ENCODE results near the gene GDAP2.

DNA sequence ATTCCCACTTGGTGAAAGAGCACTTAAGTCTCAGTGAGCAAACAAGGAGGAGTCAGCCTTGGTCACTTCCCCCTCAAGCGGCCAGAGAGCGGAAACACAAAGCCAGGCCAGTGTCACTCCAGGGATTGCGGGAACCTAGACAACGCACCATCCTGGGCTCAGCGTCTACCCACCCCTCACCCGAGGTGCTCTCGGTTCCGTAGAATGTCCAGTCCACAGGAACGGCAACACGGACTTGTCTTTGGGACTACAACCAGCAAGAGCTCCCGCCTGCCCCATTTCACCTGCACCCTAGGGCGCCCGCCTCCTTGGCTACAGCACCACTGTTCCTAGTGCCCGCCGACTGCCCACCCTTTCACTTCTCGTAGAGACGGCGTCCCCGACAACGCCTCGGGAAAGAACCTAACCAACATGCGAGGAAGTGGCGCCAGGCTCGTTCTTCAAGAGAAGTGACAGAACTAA lies 509 bp downstream of the GDAP2 start:
- TF ChIP-seq, protein P1, sequence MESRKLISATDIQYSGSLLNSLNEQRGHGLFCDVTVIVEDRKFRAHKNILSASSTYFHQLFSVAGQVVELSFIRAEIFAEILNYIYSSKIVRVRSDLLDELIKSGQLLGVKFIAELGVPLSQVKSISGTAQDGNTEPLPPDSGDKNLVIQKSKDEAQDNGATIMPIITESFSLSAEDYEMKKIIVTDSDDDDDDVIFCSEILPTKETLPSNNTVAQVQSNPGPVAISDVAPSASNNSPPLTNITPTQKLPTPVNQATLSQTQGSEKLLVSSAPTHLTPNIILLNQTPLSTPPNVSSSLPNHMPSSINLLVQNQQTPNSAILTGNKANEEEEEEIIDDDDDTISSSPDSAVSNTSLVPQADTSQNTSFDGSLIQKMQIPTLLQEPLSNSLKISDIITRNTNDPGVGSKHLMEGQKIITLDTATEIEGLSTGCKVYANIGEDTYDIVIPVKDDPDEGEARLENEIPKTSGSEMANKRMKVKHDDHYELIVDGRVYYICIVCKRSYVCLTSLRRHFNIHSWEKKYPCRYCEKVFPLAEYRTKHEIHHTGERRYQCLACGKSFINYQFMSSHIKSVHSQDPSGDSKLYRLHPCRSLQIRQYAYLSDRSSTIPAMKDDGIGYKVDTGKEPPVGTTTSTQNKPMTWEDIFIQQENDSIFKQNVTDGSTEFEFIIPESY (IDR thresholded peaks at IDR 0.05) = no peak
- TF ChIP-seq TAF1 (conservative IDR thresholded peaks at IDR 0.05) (no peak), GABPA (IDR thresholded peaks at IDR 0.05 in 1 of 2, conservative IDR thresholded peaks at IDR 0.05 in 1 of 2) (no peak), YY1 (IDR thresholded peaks at IDR 0.05) (peak; percentile 5), RAD21 (IDR thresholded peaks at IDR 0.05) (peak in 1 of 2 donors; percentile 25), FOXA2 (IDR thresholded peaks at IDR 0.05) (peak; percentile 3), JUND (IDR thresholded peaks at IDR 0.05) (no peak), NR2F2 (IDR thresholded peaks at IDR 0.05) (no peak), EGR1 (IDR thresholded peaks at IDR 0.05; ENCODE audit: low read depth in 2 of 2) (peak in 1 of 2 donors; percentile 13)
- TF ChIP-seq, protein P2, sequence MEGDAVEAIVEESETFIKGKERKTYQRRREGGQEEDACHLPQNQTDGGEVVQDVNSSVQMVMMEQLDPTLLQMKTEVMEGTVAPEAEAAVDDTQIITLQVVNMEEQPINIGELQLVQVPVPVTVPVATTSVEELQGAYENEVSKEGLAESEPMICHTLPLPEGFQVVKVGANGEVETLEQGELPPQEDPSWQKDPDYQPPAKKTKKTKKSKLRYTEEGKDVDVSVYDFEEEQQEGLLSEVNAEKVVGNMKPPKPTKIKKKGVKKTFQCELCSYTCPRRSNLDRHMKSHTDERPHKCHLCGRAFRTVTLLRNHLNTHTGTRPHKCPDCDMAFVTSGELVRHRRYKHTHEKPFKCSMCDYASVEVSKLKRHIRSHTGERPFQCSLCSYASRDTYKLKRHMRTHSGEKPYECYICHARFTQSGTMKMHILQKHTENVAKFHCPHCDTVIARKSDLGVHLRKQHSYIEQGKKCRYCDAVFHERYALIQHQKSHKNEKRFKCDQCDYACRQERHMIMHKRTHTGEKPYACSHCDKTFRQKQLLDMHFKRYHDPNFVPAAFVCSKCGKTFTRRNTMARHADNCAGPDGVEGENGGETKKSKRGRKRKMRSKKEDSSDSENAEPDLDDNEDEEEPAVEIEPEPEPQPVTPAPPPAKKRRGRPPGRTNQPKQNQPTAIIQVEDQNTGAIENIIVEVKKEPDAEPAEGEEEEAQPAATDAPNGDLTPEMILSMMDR (IDR thresholded peaks at IDR 0.05; ENCODE audit: low read depth, low read length, missing input control) = no peak
- TF ChIP-seq, protein P3, sequence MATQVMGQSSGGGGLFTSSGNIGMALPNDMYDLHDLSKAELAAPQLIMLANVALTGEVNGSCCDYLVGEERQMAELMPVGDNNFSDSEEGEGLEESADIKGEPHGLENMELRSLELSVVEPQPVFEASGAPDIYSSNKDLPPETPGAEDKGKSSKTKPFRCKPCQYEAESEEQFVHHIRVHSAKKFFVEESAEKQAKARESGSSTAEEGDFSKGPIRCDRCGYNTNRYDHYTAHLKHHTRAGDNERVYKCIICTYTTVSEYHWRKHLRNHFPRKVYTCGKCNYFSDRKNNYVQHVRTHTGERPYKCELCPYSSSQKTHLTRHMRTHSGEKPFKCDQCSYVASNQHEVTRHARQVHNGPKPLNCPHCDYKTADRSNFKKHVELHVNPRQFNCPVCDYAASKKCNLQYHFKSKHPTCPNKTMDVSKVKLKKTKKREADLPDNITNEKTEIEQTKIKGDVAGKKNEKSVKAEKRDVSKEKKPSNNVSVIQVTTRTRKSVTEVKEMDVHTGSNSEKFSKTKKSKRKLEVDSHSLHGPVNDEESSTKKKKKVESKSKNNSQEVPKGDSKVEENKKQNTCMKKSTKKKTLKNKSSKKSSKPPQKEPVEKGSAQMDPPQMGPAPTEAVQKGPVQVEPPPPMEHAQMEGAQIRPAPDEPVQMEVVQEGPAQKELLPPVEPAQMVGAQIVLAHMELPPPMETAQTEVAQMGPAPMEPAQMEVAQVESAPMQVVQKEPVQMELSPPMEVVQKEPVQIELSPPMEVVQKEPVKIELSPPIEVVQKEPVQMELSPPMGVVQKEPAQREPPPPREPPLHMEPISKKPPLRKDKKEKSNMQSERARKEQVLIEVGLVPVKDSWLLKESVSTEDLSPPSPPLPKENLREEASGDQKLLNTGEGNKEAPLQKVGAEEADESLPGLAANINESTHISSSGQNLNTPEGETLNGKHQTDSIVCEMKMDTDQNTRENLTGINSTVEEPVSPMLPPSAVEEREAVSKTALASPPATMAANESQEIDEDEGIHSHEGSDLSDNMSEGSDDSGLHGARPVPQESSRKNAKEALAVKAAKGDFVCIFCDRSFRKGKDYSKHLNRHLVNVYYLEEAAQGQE (IDR thresholded peaks at IDR 0.05) = no peak
- TF ChIP-seq, protein P4, sequence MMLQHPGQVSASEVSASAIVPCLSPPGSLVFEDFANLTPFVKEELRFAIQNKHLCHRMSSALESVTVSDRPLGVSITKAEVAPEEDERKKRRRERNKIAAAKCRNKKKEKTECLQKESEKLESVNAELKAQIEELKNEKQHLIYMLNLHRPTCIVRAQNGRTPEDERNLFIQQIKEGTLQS (IDR thresholded peaks at IDR 0.05) = no peak
- TF ChIP-seq, protein P5, sequence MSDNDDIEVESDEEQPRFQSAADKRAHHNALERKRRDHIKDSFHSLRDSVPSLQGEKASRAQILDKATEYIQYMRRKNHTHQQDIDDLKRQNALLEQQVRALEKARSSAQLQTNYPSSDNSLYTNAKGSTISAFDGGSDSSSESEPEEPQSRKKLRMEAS (IDR thresholded peaks at IDR 0.05) = no peak
